Endodermal cell (in vitro differentiated cells): ENCODE results near the gene INSYN1. TPM values are rescaled to one million over a fixed set of nuclear protein-coding genes. Genes with fewer than 3 reads are reported as not detected.

ENCODE experiments used
- DNase-seq: peaks from one replicate; pipeline ENCODE4 v3.0.0-alpha.2; 2017
- H3K27ac ChIP-seq: 2 replicates; pipeline ENCODE4 v1.5.1; 2013; ENCODE audit warnings: mild to moderate bottlenecking, low read depth, low read length, moderate library complexity
- H3K27me3 ChIP-seq: 2 replicates; pipeline ENCODE4 v1.6.1; 2013; ENCODE audit warnings: mild to moderate bottlenecking, low read length, moderate library complexity; ENCODE audit not compliant: insufficient read depth, control insufficient read depth, poor library complexity, severe bottlenecking
- H3K36me3 ChIP-seq: 2 replicates; pipeline ENCODE4 v1.7.0; 2013; ENCODE audit warnings: mild to moderate bottlenecking, low read length, moderate library complexity; ENCODE audit not compliant: control insufficient read depth, insufficient read depth
- H3K4me1 ChIP-seq: one replicate; pipeline ENCODE4 v1.7.0; 2013; ENCODE audit warnings: low read length; ENCODE audit not compliant: control insufficient read depth, insufficient read depth
- H3K4me3 ChIP-seq: 2 replicates; pipeline ENCODE4 v1.5.1; 2013; ENCODE audit warnings: mild to moderate bottlenecking, low read length, moderate library complexity
- H3K9ac ChIP-seq: 2 replicates; pipeline ENCODE4 v1.6.1; 2013; ENCODE audit warnings: mild to moderate bottlenecking, low read length, moderate library complexity; ENCODE audit not compliant: poor library complexity, severe bottlenecking; ENCODE audit errors: extremely low read depth
- H3K9me3 ChIP-seq: 2 replicates; pipeline ENCODE4 v1.6.1; 2013; ENCODE audit warnings: mild to moderate bottlenecking, low read length, moderate library complexity; ENCODE audit not compliant: control insufficient read depth
- H3K27ac Mint-ChIP-seq: 2 replicates; pipeline ENCODE4 v1.8.0; 2020; ENCODE audit warnings: mixed read lengths
- H3K27me3 Mint-ChIP-seq: 2 replicates; pipeline ENCODE4 v1.8.0; 2021; ENCODE audit warnings: mild to moderate bottlenecking, mixed read lengths; ENCODE audit not compliant: insufficient read depth
- H3K36me3 Mint-ChIP-seq: 2 replicates; pipeline ENCODE4 v1.8.0; 2020; ENCODE audit warnings: low read depth, mixed read lengths
- H3K4me1 Mint-ChIP-seq: 2 replicates; pipeline ENCODE4 v1.8.0; 2020; ENCODE audit warnings: mixed read lengths
- H3K4me3 Mint-ChIP-seq: 2 replicates; pipeline ENCODE4 v1.8.0; 2020; ENCODE audit warnings: mild to moderate bottlenecking, moderate library complexity, mixed read lengths
- H3K9me3 Mint-ChIP-seq: 2 replicates; pipeline ENCODE4 v1.8.0; 2020; ENCODE audit warnings: mild to moderate bottlenecking, mixed read lengths
- WGBS, 2 experiments: methylation state at CpG; one replicate each; pipeline versions ENCODE4 v1.1.5 to v1.1.7; 2013; ENCODE audit warnings: missing lambda C conversion rate in 2 of 2, mixed read lengths in 1 of 2; ENCODE audit not compliant: insufficient coverage in 1 of 2, insufficient read length in 1 of 2; 5-methylcytosine and 5-hydroxymethylcytosine counted together
- total RNA-seq, 2 donors: library from RNA; stranded (reverse); fragmentation: NEBNext Ultra II Directional in 1 of 2; extraction: Animal tissue kit (Norgen Biotek cat#: 25700) in 1 of 2; gene quantifications; 2 replicates in 1 of 2; 3 replicates in 1 of 2; pipeline ENCODE4 v1.2.1, GENCODE V29; 2021
- TF ChIP-seq, protein P1 (sequence below): fragments of 200-600 bp; sonication (generic); conservative IDR thresholded peaks from 2 replicates; pipeline ENCODE4 v1.5.0; 2021; ENCODE audit warnings: antibody characterized with exemption, mild to moderate bottlenecking

INSYN1 gene
- total RNA-seq, 2 donors from 2014 or later = 0.33 to 0.55 TPM

GRCh38 chr15:73799466-73799865 is 46.3 kb upstream of the INSYN1 start:
- Mint-ChIP-seq H3K36me3 (no peaks in the 10 kb centered on the region), H3K4me3 (no peak overlapping the region), H3K27ac (no peak overlapping the region), H3K27me3 (no peaks in the 10 kb centered on the region), H3K4me1 (peaks cover 14% of the 10 kb centered on the region), H3K9me3 (no peaks in the 10 kb centered on the region)
- 62 to 70% methylated on average over 2 to 4 of the region's 4 CpGs for WGBS, 2 experiments
- TF ChIP-seq, protein P1, sequence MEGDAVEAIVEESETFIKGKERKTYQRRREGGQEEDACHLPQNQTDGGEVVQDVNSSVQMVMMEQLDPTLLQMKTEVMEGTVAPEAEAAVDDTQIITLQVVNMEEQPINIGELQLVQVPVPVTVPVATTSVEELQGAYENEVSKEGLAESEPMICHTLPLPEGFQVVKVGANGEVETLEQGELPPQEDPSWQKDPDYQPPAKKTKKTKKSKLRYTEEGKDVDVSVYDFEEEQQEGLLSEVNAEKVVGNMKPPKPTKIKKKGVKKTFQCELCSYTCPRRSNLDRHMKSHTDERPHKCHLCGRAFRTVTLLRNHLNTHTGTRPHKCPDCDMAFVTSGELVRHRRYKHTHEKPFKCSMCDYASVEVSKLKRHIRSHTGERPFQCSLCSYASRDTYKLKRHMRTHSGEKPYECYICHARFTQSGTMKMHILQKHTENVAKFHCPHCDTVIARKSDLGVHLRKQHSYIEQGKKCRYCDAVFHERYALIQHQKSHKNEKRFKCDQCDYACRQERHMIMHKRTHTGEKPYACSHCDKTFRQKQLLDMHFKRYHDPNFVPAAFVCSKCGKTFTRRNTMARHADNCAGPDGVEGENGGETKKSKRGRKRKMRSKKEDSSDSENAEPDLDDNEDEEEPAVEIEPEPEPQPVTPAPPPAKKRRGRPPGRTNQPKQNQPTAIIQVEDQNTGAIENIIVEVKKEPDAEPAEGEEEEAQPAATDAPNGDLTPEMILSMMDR = no peak
- no peaks in the 10 kb centered on the region for H3K27me3 ChIP-seq
- H3K9ac ChIP-seq = no peak overlapping the region
- no peak overlapping the region for H3K27ac ChIP-seq
- H3K36me3 ChIP-seq = no peaks in the 10 kb centered on the region
- no peaks in the 10 kb centered on the region for H3K9me3 ChIP-seq
- H3K4me3 ChIP-seq = no peak overlapping the region
- no peaks in the 10 kb centered on the region for H3K4me1 ChIP-seq
- DNase-seq = no peak

- no peak for DNase-seq
- 86 to 87% methylated on average over 9 to 13 of the region's 14 CpGs for WGBS, 2 experiments
Measured at GRCh38 chr15:73797366-73798158, 44.4 kb upstream of the INSYN1 start.

GRCh38 chr15:73796331-73796831 is 43.2 kb upstream of the INSYN1 start:
- H3K27ac Mint-ChIP-seq = no peak overlapping the region
- DNase-seq = no peak
- no peaks in the 10 kb centered on the region for H3K4me1 ChIP-seq
- H3K36me3 Mint-ChIP-seq = no peaks in the 10 kb centered on the region
- H3K4me3 Mint-ChIP-seq = no peak overlapping the region
- H3K27me3 ChIP-seq = no peaks in the 10 kb centered on the region
- no peaks in the 10 kb centered on the region for H3K9me3 ChIP-seq
- TF ChIP-seq, protein P1 = no peak
- peaks cover 8% of the 10 kb centered on the region for H3K27me3 Mint-ChIP-seq
- H3K36me3 ChIP-seq = no peaks in the 10 kb centered on the region
- H3K4me3 ChIP-seq = no peak overlapping the region
- H3K9ac ChIP-seq = no peak overlapping the region
- H3K27ac ChIP-seq = no peak overlapping the region
- no peaks in the 10 kb centered on the region for H3K9me3 Mint-ChIP-seq
- WGBS, 2 experiments = 91 to 93% methylated on average over 11 of the region's 11 CpGs
- peaks cover 14% of the 10 kb centered on the region for H3K4me1 Mint-ChIP-seq

More at GRCh38 chr15:73797366-73798158, 44.4 kb upstream of the INSYN1 start:
- Mint-ChIP-seq H3K9me3 (no peaks in the 10 kb centered on the region), H3K36me3 (no peaks in the 10 kb centered on the region), H3K4me1 (peaks cover 14% of the 10 kb centered on the region), H3K27me3 (peaks cover 2% of the 10 kb centered on the region), H3K27ac (no peak overlapping the region), H3K4me3 (no peak overlapping the region)
- H3K9ac ChIP-seq = no peak overlapping the region
- no peaks in the 10 kb centered on the region for H3K9me3 ChIP-seq
- TF ChIP-seq, protein P1 = no peak
- H3K27ac ChIP-seq = no peak overlapping the region
- H3K4me3 ChIP-seq = no peak overlapping the region
- no peaks in the 10 kb centered on the region for H3K27me3 ChIP-seq
- no peaks in the 10 kb centered on the region for H3K36me3 ChIP-seq
- H3K4me1 ChIP-seq = no peaks in the 10 kb centered on the region
